Measurements from ENCODE around the gene DCAF6.
A peak's percentile ranks its signal among the peaks of the same experiment; 100 is the strongest.
"Not testable (repeated sequence)": the region's sequence is repeated elsewhere in the genome, so short reads cannot be mapped to it uniquely, and the experiment has no call there.

The DCAF6 gene

DNA sequence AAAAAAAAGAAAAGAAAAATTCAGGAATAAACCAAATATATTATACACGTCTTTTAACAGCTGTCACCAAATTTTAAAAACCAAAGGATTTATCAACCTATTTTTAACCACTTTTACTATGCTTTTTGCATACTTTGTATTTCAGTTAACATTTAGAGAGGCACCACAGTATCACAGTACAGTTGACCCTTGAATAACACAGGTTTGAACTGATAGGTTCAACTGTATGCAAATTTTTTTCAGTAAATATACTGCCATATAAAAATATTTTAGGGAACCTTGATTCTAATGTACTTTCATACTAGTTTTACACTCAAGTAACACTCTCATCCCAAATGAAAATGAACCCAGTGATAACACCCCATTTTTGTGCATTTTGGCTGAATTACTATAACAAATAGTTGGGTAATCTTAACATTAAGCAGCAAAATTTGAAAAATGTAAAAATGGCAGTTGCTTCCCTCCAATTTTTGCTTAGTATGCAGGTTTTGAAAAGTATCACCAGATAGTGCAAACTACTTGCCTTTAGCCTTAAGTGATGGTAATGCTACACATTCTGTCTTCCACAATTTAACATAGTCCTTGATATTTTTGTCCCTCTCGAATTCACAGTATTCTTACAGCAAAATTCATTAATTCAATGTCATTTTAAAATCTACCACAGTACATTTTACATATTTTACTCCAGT lies 11.8 kb upstream of the DCAF6 start:
- no peak for DNase-seq

DNA sequence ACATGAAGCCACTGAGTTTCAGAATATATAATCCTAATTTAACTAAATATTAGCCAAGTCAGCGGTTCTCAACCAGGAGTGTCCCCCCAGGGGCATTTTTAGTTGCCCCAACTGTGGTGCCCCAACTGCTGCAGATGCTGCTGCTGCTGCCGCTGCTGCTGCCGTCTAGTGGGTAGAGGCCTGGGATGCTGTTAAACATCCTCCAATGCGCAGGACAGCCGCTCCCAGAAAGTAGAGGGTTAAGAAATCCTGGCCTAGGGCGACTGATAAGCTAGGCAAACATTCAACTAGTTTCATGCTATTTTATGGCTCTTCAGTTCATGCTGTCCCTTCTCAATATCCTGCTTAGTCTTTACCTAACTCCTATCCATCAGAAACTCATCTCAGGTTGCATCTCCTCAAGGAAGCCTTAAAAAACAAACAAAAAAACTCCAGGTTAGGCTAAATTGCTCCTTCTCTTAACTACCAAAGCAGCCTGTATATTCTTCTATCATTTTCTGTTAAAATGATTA lies 9.9 kb upstream of the DCAF6 start:
- DNase-seq = no peak

DNA sequence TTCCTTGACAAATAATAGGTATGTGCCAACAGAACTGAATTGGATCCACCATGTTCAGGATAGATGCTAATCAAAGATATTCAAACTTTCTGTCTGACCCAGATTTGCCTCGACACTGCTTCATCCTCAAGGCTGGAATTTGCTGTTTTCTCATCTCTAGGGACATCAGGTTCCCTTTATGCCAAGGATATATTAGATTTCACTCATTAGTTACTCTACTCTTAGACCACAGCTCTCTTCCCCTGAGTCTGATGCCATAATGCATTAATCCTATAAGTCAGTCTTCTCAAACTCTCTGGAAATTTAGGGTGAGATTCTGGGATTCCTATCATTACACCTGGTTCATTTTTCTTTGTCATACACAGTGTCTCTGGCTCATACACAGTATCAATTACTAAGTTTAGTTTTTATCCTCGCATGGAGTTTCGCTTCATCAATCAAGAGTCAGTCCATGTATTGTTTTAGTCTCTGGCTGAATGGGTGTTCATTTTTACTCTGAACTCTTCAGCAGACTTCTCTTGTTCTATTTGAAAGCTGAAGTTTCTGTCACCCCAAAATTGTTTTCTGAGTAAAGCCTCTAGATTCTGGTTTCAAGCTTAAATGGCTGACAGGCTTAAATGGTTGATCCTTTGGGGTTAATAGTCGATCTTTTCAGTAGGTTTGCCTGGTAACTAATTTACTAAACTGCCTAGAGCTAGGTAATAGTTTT lies 9.3 kb upstream of the DCAF6 start:
- DNase-seq = no peak

DNA sequence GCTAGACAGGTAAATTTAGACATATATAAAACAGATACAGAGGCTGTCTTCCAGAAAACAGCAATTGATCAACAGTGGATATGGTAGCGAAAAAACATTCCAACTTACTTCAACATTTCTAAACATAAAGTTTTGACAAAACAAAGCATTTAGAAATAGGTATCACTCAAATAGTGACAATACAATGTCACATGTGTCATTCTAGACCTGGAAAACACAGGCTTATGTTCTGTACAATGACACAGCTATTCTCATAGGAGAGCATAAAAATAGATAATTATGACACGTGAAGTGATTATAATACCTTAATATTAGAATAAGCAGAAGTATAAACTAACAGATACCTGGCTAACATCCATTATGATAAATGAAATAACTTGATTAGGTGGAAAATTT lies 8.0 kb upstream of the DCAF6 start:
- DNase-seq = no peak

DNA sequence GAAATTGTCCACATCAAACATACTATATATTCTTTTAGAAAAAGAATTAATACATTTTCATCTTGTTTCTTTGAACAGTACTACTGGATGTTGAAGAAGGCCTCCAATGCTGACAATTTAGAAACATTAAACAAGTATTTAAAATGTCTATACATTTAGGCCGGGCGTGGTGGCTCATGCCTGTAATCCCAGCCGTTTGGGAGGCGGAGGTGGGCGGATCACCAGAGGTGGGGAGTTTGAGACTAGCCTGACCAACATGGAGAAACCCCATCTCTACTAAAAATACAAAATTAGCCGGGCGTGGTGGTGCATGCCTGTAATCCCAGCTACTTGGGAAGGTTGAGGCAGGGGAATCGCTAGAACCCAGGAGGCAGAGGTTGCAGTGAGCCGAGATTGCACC lies 7.6 kb upstream of the DCAF6 start:
- DNase-seq = not testable (repeated sequence)

DNA sequence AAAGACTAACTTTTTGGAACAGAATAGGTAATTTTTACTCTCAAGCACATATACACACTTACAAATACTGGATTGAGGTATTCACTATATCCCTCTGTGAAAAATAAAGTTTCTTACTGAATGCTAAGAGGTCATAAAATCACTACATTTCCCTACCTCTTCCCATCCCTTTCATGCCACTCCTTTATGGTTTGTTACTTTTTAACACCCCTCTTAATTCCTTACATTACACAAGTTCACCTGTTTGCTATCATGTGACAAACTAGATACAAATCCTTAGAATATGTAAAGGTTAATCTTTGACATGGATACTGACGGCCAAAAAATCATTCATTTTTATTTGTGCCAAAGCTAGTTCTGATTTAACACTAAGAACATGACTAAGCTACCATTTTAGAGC lies 6.8 kb upstream of the DCAF6 start:
- DNase-seq = no peak

DNA sequence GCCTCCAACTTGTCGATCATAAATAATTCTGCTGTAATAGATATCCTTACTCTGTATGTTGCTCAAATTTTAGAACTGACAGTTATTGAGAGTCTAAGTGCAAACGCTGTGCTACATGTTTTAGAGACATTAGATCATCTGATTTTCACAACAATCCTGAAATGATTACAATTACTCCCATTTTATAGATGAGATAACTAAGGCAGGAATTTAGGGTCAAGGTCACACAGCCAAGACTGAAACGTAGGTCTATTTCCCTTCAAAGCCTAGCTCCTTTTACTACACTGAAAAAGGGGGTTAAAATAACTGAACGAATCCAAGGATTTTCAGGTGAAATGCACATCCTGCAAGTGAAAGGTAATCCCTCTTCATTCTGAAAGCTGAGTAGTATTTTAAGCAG lies 2.7 kb upstream of the DCAF6 start:
- no peak for DNase-seq

DNA sequence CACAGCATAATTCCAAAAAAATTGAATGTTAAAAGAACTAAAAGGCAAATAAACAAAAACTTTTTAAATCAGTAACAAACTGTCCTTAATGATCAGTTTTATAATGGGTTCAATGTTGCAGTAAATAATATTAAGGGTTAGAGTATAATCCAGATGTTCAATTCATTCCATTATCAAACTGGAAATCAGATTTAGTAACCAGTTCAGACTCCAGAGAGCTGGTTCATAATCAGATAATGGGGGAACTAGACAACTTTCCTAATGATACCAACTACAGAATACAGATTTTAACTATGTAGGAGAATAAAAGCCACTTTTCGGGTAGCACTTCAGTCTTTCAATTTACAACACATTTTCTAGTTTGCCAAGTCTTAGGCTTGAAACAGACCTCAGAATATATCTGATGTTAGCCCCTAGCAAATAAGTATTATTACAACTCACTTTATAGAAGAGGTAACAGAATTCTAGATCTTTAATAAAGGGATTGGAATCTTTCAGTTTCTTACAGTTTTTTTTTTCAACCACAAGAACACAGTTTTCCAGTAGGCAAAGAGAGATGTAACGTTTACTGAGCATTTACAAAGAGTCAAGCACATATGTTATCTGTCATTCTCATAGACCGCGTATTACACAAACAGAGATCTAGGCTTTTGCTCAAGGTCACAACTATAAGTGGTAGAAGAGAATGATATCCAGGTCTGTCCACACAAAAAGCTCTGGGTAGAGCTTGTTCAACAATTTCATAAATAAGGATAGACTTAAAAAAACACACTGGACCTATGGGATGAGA lies 1.9 kb upstream of the DCAF6 start:
- no peak for DNase-seq

DNA sequence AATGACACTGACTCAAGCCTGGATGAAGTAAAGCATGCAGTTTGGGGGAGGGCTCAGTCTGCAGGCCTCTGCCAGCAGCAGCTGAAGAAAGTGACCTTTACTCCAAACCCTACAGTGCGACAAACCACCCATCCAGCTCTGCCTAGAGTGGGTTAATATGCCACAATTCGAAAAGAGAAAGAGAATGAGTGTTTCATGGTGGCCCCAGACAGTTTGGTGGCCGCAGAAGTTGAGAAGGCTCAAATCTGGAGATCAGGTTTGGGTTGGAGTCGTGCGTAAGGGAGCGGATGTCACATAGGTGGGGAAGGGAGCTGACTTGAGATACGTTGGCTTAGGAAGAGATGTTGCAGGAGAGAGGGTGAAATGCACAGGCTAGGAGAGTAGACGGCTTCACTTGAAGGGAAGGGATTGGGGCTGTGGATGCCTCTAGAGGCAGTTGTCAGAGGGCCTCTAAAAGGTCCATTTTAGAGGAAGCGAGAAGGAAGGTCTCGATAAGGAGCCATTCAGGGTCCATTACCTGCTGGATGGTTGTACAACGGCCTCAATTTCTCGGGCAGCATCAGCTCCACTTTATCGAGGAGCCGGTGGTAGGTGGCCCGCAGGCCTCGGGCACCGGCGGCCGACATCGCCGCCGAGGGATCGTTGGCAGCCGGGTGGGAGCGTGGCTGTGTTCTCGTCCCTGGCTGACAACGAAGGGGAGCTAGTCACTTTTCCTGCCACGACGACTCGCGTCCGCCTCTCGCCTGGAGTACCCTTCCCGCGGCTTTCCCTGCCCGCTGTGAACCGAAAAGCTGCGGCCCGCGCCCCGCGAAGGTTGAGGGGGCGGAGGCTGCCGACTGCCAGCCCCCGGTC lies 1.0 kb upstream of the DCAF6 start:
- DNase-seq = peak; percentile 52

DNA sequence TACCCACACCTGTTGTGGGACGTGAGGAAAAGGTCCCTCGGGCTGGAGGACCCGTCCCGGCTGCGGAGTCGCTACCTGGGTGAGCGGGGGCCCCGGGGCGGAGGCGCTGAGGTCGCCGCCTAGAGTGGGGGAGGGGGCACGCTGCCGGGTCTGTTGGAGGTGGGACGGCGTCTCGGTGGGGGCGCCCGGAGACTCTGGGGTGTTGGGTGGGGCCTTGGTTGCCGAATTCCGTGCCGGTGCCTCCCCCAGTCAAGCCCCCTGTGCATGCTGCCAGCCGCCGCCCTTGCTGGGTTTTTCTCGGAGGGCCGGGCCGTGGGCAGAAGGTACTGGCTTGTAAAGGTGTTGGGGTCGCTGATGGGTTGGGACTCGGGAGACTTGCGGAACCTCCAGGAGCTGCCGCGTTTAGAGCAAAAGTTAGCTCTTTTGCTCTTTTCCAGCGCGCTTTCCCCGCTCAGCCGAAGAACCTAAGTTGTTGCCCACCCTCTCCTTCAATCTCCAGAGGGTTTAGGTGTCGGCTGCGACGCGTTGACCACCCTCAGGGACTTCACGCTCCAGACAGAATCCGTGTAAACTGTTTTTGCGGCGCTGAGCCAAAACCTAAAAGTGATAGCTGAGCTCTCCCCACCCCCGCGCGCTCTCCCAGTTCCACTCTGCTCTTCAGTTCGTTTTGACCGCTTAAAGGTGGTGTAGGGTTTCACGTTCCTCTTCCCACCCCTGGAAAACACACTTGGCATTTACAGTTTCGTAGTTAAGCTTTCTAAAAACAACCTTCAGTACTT lies 636 bp downstream of the DCAF6 start, which contains the start of gene MPC2:
TSS of gene MPC2 (minus strand) at position 143 of the 779 bp plus-strand sequence. CDS start 1,231 bp downstream, outside the sequence.
- DNase-seq = peak; percentile 77

DNA sequence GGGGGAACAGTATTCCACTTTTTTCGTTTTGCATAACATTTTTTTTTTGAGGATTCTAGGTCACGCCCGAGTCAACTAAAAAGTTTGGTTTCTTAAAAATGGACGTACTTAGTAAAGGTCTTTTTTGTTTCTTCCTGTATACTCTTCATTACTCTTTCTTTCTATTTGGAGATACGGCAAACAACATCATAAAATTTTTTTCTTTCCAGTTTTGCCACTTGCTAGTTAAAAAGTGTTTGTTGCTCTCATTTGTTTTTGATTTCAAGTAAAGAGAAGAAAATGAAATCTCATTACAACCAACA lies 1.2 kb downstream of the DCAF6 start:
- DNase-seq = no peak

DNA sequence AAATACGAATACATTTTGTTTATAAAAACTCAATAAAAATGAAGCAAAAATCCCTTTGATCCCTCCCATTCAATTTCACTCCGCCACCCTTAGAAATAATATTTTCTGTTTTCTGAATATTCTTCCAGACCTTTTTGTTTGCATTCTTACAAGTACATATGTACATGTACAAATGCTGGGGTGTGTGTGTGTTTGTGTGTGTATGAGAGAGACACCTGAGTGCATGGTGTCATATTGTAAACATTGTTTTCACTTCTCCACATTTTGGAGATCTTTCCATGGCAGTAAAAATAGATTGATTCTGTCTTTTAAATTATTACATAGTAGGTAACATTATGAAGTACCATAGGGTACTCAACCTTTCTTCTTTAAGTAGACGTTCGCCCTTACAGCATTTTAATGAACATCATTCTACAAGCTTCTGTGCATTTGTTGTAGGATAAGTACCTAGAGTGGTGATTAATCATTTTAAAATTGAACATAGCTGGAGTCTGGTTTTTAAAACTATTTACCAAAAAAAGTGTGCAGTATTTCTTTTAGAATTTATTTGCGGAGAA lies 1.7 kb downstream of the DCAF6 start:
- DNase-seq = no peak

DNA sequence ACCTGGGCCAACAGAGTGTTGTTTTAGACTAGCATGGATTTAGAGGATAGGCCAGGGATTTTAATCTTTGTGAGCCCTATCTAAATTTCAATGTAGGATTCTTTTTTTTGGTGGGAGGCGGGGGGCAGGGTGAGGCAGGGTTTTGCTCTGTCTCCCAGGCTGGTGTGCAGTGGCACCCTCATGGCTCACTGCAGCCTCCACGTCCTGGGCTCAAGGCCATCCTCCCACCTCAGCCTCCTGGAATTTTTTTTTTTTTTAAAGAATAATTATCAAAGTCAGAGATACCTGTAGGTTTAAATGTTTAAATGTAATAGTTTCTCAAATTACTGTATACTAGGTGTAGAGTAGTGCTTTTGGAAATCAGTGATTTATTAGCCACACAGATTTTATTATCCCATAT lies 3.8 kb downstream of the DCAF6 start:
- DNase-seq = no peak

DNA sequence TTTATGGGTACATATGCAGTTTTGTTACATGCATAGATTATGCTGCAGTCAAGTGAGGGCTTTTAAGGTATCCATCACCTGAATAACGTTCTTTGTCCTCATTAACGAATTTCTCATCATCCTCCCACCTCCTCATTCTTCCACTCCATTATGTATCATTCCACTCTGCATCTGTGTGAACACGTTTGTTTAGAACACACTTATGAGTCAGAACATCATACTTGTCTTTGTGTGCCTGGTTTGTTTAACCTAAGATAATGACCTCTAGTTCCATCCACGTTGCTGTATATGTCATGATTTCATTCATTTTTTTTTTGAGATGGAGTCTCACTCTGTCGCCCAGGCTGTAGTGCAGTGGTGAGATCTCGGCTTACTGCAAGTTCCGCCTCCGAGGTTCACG lies 7.1 kb downstream of the DCAF6 start:
- no peak for DNase-seq

DNA sequence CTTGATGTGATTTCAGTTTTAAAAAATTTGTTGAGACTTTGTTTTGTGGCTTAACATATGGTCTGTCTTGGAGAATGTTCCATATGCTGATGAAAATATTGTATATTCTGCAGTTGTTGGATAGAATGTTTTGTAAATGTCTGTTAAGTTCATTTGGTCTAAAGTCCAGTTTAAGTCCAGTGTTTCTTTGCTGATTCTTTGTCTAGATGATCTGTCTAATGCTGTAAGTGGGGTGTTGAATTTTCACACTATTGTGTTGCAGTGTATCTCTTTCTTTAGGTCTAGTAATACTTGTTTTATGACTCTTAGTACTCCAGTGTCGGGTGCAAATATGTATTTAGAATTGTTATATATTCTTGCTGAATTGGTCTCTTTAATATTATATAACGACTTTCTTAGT lies 11.2 kb downstream of the DCAF6 start:
- DNase-seq = no peak

DNA sequence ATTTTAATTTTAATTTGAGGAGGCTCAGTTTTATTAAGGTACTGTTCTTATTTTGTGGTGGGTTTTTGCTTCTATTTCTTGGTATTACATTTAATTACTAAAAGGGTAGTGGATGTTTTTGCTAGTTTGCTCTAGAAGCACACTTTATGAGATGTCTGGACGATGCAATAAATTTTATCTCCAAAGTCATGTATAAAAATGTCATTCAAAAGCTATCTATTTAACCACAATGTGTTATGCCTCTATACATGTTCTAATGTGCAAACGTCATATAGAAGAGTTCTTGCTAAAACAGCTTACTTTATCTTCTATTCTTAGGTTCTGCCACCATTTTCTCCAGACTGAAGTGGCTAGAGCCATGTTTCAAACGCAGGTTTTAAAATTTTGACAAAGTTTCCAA lies 13.3 kb downstream of the DCAF6 start:
- no peak for DNase-seq

DNA sequence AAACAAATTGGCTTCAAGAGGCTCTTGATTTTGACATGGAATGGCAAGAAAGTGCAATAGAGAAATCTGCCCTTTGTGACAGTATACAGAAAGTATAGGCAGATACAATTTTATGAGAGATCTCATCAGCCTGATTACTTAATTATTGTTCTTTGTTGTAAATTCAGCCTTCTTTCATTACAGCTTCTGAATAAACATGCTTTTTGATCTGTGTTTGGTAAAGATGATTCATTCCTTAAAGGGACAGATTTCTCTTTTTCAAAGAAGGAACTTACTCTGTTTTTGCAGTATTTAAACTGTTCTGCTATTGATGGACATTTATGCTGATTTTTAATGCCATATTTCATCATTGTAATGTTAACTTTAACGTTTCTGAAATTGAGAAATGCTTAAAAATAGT lies 14.1 kb downstream of the DCAF6 start:
- DNase-seq = no peak

DNA sequence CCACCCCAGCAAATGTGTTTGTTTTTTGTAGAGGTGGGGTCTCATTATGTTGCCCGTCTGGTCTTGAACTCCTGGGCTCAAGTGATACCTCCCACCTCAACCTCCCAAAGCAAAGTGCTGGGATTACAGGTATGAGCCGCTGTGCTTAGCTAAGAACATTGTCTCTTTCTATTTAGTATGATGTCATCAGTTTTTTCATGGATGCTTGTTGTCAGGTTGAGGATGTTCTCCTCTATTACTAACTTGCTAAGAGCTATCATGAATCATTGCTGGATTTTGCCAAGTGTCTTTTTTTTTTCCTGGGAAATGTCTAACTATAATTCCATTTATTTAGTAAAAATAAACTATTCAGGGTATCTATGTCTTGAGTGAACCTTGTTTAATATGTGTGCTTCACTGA lies 19.4 kb downstream of the DCAF6 start:
- DNase-seq = peak; percentile 15

DNA sequence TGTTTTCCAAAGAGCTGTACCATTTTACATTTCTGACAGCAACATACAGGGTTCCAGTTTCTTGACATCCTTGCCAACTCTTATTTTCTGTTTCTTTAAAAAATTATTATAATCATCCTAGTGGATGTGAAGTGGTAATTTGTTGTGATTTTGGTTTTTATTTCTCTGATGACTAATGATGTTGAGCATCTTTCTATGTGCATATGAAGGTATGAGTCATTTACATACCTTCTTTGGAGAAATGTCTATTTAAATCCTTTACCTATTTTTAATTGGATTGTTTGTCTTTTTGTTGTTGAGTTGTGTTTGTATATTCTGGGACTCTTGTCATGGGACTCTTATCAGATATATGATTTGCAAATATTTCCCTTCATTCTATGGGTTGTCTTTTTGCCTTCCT lies 21.2 kb downstream of the DCAF6 start:
- peak; percentile 19 for DNase-seq

DNA sequence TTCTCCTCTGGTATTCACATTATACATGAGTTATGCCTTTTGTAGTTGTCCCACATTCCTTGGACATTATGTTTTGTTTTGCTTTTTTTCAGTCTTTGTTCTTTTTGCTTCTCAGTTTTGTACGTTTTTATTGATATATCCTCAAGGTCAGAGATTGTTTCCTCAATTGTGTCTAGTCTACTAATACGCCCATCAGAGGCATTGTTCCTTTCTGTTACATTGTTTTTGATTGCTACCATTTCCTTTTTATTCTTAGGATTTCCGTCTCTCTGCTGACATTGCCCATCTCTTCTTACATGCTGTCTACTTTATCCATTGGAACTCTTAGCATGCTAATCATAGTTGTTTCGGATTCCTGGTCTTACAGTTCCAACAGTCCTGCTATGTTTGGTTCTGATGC lies 28.2 kb downstream of the DCAF6 start:
- DNase-seq = no peak

DNA sequence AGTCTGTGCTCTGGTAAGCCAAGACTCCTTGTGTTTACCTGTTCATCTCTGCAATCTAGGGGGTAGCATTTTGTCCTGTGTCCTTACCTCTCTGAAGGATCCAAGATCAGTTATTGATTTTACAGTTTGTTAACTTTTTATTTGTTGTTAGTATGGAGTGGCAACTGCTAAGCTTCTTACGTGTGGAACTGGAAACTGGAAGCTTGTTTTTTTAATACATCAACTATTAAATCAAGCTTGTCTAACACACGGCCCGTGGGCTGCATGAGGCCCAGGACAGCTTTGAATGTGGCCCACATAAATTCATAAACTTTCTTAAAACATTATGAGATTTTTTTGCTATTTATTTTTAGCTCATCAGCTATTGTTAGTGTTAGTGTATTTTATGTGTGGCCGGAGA lies 29.6 kb downstream of the DCAF6 start:
- no peak for DNase-seq

DNA sequence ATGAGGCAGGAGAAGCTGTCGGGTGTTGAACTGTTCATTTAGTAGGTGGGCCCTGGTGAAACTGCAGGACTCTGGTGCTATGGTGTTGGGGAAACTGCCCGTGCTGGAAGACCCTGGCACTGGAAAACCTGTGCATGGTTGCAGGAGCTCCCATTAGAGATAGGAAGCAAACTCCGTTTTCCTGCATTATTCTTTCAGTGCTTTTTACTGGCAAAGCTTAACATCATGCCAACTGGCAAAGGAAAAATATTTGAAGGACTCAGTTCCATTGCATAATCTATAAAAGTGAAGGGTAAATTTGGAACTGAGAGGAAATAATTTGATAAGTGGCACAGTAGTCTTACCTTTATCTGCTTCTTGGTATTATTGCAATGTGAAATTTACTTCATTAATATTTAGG lies 32.1 kb downstream of the DCAF6 start:
- DNase-seq = no peak

Measured in EL (cell line).